HepG2 (cell line): Measurements from ENCODE around the gene RWDD4. TPM values are rescaled to one million over a fixed set of nuclear protein-coding genes. Genes with fewer than 3 reads are reported as not detected.

Source experiments
- CBX2 ChIP-seq, 2 experiments: fragments of 200-600 bp in 1 of 2; sonication (generic); formaldehyde crosslinking in 1 of 2; IDR thresholded peaks; 2 replicates each; pipeline versions ENCODE4 v1.7.0 to v1.8.1; 2018 to 2022; ENCODE audit warnings: low read depth in 2 of 2, low read length in 1 of 2, mild to moderate bottlenecking in 1 of 2, missing genetic modification reagents in 1 of 2
- CEBPB ChIP-seq: IDR thresholded peaks from 2 replicates; pipeline ENCODE4 v1.6.1; 2011; ENCODE audit warnings: low read depth, low read length, improper control_type of control experiment, borderline replicate concordance
- CREM ChIP-seq, 2 experiments: sonication (generic) in 1 of 2; formaldehyde crosslinking in 1 of 2; IDR thresholded peaks; 2 replicates each; pipeline versions ENCODE4 v1.4.0 to v1.6.1; 2016 to 2020; ENCODE audit warnings: antibody characterized with exemption in 1 of 2, mild to moderate bottlenecking in 1 of 2, missing genetic modification reagents in 1 of 2
- ELF3 ChIP-seq: IDR thresholded peaks from 2 replicates; pipeline ENCODE4 v1.6.1; 2016; ENCODE audit warnings: missing genetic modification reagents, missing compliant biosample characterization
- HDAC1 ChIP-seq: sonication (generic); formaldehyde crosslinking; IDR thresholded peaks from 2 replicates; pipeline ENCODE4 v1.5.1; 2020; ENCODE audit warnings: mild to moderate bottlenecking, missing genetic modification reagents
- HOXA3 ChIP-seq: sonication (generic); formaldehyde crosslinking; IDR thresholded peaks from 2 replicates; pipeline ENCODE4 v1.5.0; 2020; ENCODE audit warnings: missing genetic modification reagents
- HOXA5 ChIP-seq: sonication (generic); formaldehyde crosslinking; IDR thresholded peaks from 2 replicates; pipeline ENCODE4 v1.4.0; 2020; ENCODE audit warnings: missing genetic modification reagents
- IRF1 ChIP-seq: sonication (generic); formaldehyde crosslinking; IDR thresholded peaks from 2 replicates; pipeline ENCODE4 v1.4.0; 2020; ENCODE audit warnings: low read depth, mild to moderate bottlenecking, missing genetic modification reagents
- MXD3 ChIP-seq: IDR thresholded peaks from 2 replicates; pipeline ENCODE4 v1.6.1; 2016; ENCODE audit warnings: mild to moderate bottlenecking, missing biosample characterization, missing genetic modification reagents
- NFYB ChIP-seq: sonication (generic); formaldehyde crosslinking; IDR thresholded peaks from 2 replicates; pipeline ENCODE4 v1.4.0; 2020; ENCODE audit warnings: missing genetic modification reagents
- POGK ChIP-seq: sonication (generic); formaldehyde crosslinking; conservative IDR thresholded peaks from 2 replicates; pipeline ENCODE4 v1.8.0; 2022; ENCODE audit warnings: mild to moderate bottlenecking, moderate library complexity, missing genetic modification reagents
- RFXAP ChIP-seq: sonication (generic); formaldehyde crosslinking; IDR thresholded peaks from 2 replicates; pipeline ENCODE4 v1.4.0; 2020; ENCODE audit warnings: missing genetic modification reagents, borderline replicate concordance
- TBX2 ChIP-seq: sonication (generic); formaldehyde crosslinking; IDR thresholded peaks from 2 replicates; pipeline ENCODE4 v1.5.0; 2020; ENCODE audit warnings: missing genetic modification reagents, mild to moderate bottlenecking, borderline replicate concordance
- THAP11 ChIP-seq: IDR thresholded peaks from 2 replicates; pipeline ENCODE4 v1.6.1; 2016; ENCODE audit warnings: missing biosample characterization, missing genetic modification reagents
- ZBTB7B ChIP-seq: sonication (generic); formaldehyde crosslinking; IDR thresholded peaks from 2 replicates; pipeline ENCODE4 v1.4.0; 2020; ENCODE audit warnings: missing genetic modification reagents
- ZNF569 ChIP-seq: sonication (generic); formaldehyde crosslinking; IDR thresholded peaks from 2 replicates; pipeline ENCODE4 v1.5.0; 2020; ENCODE audit warnings: mild to moderate bottlenecking, missing genetic modification reagents, moderate library complexity, borderline replicate concordance
- ZNF737 ChIP-seq: sonication (generic); formaldehyde crosslinking; IDR thresholded peaks from 2 replicates; pipeline ENCODE4 v1.5.0; 2020; ENCODE audit warnings: missing genetic modification reagents, mild to moderate bottlenecking, borderline replicate concordance
- ZNF766 ChIP-seq: sonication (generic); formaldehyde crosslinking; IDR thresholded peaks from 2 replicates; pipeline ENCODE4 v1.5.0; 2020; ENCODE audit warnings: missing genetic modification reagents, borderline replicate concordance
- ZSCAN12 ChIP-seq: sonication (generic); formaldehyde crosslinking; IDR thresholded peaks from 2 replicates; pipeline ENCODE4 v1.9.0; 2021; ENCODE audit warnings: mild to moderate bottlenecking, missing genetic modification reagents
- polyA plus RNA-seq, 8 experiments: library from polyadenylated mRNA; depleted of rRNA in 3 of 8; stranded (reverse) in 7 of 8; unstranded in 1 of 8; fragments of >200 nt; fragmentation: Illumina TruSeq in 4 of 8; extraction: Trizol in 4 of 8; gene quantifications; 2 replicates each; pipeline versions ENCODE4 v1.2.1 to v1.2.3, GENCODE V29; 2011 to 2016; ENCODE audit warnings: low read depth in 4 of 8, missing spikeins in 1 of 8, mixed read lengths in 1 of 8; ENCODE audit not compliant: insufficient read depth in 1 of 8
- total RNA-seq, 5 experiments: library from RNA; depleted of rRNA; stranded (reverse); fragments of >200 nt; fragmentation: Illumina TruSeq; extraction: Trizol; gene quantifications; 2 replicates each; pipeline ENCODE4 v1.2.3, GENCODE V29; 2016; ENCODE audit warnings: low read depth in 1 of 5
- TF ChIP-seq, protein P1 (sequence below): sonication (generic); formaldehyde crosslinking; IDR thresholded peaks from 2 replicates; pipeline ENCODE4 v1.4.0; 2020; ENCODE audit warnings: missing genetic modification reagents
- TF ChIP-seq, protein P2 (sequence below): sonication (generic); formaldehyde crosslinking; IDR thresholded peaks from 2 replicates; pipeline ENCODE4 v1.5.0; 2020; ENCODE audit warnings: missing genetic modification reagents, mild to moderate bottlenecking, borderline replicate concordance

RWDD4 gene
- total and polyA plus RNA-seq, 2 of the 13 experiments (the other 11 are each of a cell fraction or from before 2014, with no cell fraction given): 10.2 to 25.4 TPM

- TF ChIP-seq, protein P1, sequence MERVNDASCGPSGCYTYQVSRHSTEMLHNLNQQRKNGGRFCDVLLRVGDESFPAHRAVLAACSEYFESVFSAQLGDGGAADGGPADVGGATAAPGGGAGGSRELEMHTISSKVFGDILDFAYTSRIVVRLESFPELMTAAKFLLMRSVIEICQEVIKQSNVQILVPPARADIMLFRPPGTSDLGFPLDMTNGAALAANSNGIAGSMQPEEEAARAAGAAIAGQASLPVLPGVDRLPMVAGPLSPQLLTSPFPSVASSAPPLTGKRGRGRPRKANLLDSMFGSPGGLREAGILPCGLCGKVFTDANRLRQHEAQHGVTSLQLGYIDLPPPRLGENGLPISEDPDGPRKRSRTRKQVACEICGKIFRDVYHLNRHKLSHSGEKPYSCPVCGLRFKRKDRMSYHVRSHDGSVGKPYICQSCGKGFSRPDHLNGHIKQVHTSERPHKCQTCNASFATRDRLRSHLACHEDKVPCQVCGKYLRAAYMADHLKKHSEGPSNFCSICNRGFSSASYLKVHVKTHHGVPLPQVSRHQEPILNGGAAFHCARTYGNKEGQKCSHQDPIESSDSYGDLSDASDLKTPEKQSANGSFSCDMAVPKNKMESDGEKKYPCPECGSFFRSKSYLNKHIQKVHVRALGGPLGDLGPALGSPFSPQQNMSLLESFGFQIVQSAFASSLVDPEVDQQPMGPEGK (CRISPR knock-in tag): peak; percentile 64
- TF ChIP-seq THAP11 (CRISPR knock-in tag): peak; percentile 85
- TF ChIP-seq TBX2: peak; percentile 66
- TF ChIP-seq HOXA3: peak; percentile 64; the same call in 1 of the 2 replicates
- TF ChIP-seq HDAC1 (CRISPR knock-in tag): peak; percentile 82
- 0 out of 2 replicates have a peak, but pooled peaks have one; percentile 54 for TF ChIP-seq IRF1
- TF ChIP-seq ELF3: peak; percentile 40; the same call in 1 of the 2 replicates
- TF ChIP-seq ZSCAN12 (CRISPR knock-in tag): 0 out of 2 replicates have a peak, but pooled peaks have one; percentile 12
- no peak for TF ChIP-seq CBX2 (IDR thresholded peaks at IDR 0.05; ENCODE audit: low read depth, low read length)
- TF ChIP-seq CBX2 (CRISPR knock-in tag; IDR thresholded peaks at IDR 0.05; ENCODE audit: low read depth): no peak
- peak; percentile 58; the same call in 1 of the 2 replicates for TF ChIP-seq CEBPB
- TF ChIP-seq ZNF737 (CRISPR knock-in tag): no peak
- TF ChIP-seq CREM (IDR thresholded peaks at IDR 0.05): no peak; the same call in 1 of the 2 replicates
- TF ChIP-seq CREM (CRISPR knock-in tag; IDR thresholded peaks at IDR 0.05): peak; percentile 27; the same call in 1 of the 2 replicates
- peak; percentile 80; the same call in 1 of the 2 replicates for TF ChIP-seq MXD3 (CRISPR knock-in tag)
- peak; percentile 34; the same call in 1 of the 2 replicates for TF ChIP-seq HOXA5 (CRISPR knock-in tag)
- peak; percentile 57 for TF ChIP-seq ZBTB7B (CRISPR knock-in tag)
- TF ChIP-seq RFXAP: peak; percentile 45; the same call in 1 of the 2 replicates
- no peak for TF ChIP-seq ZNF569 (CRISPR knock-in tag)
- TF ChIP-seq, protein P2, sequence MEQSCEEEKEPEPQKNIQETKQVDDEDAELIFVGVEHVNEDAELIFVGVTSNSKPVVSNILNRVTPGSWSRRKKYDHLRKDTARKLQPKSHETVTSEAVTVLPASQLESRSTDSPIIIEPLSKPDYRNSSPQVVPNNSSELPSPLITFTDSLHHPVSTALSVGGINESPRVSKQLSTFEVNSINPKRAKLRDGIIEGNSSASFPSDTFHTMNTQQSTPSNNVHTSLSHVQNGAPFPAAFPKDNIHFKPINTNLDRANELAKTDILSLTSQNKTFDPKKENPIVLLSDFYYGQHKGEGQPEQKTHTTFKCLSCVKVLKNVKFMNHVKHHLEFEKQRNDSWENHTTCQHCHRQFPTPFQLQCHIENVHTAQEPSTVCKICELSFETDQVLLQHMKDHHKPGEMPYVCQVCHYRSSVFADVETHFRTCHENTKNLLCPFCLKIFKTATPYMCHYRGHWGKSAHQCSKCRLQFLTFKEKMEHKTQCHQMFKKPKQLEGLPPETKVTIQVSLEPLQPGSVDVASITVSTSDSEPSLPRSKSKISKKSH (CRISPR knock-in tag): peak; percentile 58; the same call in 1 of the 2 replicates
- peak; percentile 85 for TF ChIP-seq POGK
- TF ChIP-seq NFYB (CRISPR knock-in tag): peak; percentile 89
- TF ChIP-seq ZNF766: peak; percentile 51; the same call in 1 of the 2 replicates
Observed at GRCh38 chr4:183659029-183659871, at the start of gene RWDD4, which contains the start of gene TRAPPC11 (continued).
